Endometrium (tissue), 2 donors: ENCODE results near the gene ARHGAP8.

Source experiments
- FAIRE-seq: peaks from 2 replicates; lab custom pipeline; 2012; peaks lifted over from hg19 to GRCh38; lab: Jason Lieb, UNC
- donor health status: control.
- donor health status: control.

ARHGAP8 gene

DNA sequence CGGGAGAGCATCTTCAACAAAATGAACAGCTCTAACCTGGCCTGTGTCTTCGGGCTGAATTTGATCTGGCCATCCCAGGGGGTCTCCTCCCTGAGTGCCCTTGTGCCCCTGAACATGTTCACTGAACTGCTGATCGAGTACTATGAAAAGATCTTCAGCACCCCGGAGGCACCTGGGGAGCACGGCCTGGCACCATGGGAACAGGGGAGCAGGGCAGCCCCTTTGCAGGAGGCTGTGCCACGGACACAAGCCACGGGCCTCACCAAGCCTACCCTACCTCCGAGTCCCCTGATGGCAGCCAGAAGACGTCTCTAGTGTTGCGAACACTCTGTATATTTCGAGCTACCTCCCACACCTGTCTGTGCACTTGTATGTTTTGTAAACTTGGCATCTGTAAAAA, 109.9 kb downstream of the ARHGAP8 start:
- FAIRE-seq: no peak

GRCh38 chr22:44862981-44863860, 110.8 kb downstream of the ARHGAP8 start:
- FAIRE-seq: no peak

DNA sequence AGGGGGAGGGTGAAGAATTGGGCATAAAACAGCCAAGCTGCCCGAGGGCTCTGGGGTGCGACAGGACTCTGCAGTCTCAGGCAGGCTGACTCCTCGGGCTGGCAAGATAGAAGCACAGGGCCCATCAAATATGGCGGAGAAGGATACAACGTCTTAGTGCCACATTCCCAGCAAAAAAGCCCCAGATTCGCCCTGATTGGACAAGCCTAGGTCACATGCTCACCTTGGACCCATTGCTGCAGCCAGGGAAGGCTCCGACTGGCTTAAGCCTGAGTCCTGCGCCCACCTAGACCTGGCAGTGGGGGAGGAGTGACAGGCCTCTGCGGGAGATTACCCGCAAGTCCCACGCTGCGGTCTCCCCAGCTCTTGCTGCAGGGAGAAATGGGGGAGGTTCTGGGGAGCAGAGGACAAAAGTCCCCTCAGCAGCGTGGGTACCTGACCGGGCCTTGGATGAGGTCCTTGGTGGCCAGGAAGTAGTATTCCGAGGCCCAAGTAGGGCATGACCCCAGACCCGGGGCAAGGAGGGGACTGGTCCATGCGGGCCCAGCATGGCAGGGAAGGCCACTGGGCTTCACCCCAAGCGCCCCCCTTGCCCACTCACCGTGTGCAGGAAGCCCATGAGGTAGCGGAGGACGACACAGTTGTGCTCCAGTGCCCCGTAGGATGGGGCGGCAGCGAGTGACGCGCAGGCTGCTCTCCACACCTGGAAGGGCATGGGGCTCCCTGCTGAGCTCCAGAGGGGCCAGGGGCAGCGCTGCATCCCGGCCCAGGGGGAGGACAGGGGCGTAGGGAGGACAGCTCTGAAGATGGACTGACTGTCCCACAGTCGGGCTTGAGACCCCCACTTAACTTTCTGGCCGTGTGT, 113.0 kb downstream of the ARHGAP8 start:
- no peak for FAIRE-seq

GRCh38 chr22:44869196-44869595, 116.8 kb downstream of the ARHGAP8 start:
- FAIRE-seq: no peak

- no peak for FAIRE-seq
Measured at GRCh38 chr22:44870021-44870420, 117.6 kb downstream of the ARHGAP8 start.

GRCh38 chr22:44871782-44872181, 119.4 kb downstream of the ARHGAP8 start:
- FAIRE-seq: no peak

DNA sequence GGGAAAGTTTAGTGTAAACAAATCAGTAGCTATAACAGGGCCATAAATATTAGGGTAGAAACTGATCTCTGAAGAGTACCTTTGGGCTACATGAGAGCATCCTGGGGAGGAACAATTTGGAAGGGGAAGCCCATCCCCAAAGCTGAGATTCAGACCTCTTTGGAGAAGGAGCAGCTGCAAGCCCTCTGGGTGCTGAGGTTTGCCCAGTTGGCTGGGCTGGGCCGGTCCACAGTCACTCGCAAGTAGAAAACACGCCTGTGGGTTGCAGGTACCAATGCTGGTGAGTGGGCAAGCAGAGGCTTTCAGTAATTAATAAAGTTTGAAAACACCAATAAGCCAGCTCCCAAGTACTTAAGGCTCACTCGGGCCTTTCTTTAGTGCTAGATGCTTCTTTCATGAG, 124.5 kb downstream of the ARHGAP8 start:
- no peak for FAIRE-seq

DNA sequence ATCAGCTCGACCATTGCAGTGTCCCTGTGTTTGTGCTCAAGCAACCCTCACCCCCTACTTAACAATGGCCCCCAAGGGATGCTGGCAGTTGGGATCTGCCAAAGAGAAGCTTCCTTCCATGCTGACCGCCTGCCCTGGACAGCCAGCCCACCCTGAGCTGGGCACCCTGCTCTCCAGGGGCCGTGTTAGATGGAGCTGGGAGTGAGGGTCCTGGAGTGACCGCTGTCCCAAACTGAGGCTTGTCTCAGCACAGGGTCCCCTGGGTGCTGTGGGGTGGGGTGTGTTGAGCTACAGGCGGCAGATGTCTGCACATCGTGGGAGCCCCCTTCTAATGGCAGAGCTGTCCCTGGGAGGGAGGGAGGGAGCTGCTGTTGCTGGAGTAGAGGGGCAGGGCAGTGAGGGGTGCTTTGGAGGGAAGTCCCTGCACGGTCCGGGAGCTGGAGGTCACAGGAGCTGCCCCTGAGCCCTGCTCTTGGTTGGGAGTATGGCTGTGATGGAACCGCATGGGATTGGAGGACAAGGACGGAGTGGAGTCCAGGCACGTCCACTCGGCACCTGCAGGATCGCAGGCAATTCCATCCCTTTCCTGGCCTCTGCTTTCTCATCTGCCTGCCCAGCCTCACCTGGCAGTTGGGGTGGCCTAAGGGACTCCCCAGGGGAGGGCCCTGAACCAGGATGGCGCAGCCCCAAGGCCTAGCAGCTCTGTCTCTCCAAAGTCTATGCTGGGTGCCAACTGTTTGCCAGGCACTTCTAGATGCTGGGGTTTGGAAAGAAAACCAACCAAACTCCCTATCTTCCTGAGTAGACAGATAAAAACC, 126.3 kb downstream of the ARHGAP8 start:
- FAIRE-seq: no peak

GRCh38 chr22:44879301-44879680, 126.9 kb downstream of the ARHGAP8 start:
- no peak for FAIRE-seq

DNA sequence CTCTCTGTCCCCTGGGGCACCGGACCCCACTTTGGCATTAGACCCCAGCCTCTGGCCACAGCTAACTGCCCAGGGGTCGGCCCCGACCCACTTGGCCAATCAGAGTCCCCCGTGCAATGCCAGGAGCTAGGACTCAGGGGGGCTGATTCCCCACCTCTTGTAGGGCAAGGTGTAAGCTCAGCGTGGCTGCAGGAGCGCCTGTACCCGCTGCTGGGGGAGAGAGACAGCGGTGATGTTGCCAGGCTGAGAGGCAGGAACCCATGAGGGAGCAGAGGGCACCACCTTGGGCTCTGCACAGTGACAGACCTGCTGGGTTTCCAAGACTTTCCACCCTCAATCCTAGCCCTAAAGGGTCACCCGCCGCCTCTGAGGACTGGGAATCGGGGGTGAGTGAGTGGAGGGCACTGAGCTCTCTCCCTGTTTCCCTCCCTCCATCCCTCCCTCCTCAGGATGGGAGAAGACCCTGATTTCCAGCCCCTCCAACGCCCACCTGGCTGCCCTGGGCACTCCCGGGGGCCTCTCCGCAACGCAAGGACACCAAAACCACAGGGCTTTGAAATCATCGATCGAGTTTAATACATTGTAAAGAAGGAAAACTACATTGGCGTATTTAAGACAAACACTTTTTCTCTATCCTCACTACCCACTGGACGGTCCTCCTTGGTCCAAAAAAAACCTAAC, 128.4 kb downstream of the ARHGAP8 start:
- FAIRE-seq: no peak

- FAIRE-seq: no peak
Measured at GRCh38 chr22:44881624-44882023, 129.2 kb downstream of the ARHGAP8 start.

DNA sequence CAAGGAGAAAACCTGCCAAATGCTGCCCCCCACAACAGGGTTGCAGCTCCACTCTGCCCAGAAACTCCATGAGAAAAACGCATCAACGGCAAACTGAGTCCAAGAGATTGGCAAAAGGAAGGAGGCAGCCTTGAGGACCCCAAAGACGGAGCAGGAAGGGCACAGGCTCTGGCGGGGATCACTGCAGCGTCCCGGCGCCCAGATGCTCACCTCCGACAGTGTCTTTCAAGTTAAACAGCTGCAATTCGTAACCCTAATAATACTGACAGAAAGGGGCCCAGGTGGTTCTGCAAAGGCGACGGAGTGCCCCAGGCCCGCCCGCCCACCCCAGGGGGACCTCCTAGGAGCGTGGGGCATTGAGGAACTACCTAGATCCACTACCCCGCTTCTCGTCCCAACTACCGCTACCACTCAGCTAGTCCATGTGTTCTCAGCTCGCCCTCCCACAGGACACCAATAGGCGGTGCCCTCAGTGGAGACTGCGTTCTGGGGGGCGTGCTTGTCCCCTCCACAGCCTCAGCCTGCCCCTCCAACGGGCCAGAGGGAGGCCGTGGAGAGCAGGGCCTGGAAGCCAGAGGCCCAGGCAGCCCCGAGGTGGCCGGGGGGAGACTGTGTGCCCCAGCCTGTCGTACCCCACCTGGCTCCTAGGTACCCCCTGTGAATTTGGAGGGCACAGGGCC, 130.0 kb downstream of the ARHGAP8 start:
- FAIRE-seq: no peak

DNA sequence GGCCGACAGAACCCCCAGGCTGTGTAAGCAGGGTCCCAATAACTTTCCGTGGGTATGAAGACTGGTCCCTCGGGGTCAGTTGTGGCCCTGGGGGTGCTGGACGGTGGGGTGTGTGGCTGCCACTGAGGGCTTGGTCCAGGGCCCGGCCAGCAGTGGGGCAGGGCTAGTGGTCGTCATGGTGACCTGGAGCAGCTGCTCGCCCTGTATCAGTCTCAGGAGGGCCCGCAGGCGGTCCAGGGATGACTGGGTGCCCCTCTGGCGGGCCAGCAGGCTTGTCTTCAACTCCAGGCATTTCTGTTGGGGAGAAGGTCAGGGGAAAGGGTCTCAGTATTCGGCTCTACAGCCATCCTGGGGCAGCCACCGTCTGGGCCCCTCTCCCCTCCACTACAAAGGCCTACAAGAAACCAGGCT, 130.6 kb downstream of the ARHGAP8 start:
- FAIRE-seq: no peak

DNA sequence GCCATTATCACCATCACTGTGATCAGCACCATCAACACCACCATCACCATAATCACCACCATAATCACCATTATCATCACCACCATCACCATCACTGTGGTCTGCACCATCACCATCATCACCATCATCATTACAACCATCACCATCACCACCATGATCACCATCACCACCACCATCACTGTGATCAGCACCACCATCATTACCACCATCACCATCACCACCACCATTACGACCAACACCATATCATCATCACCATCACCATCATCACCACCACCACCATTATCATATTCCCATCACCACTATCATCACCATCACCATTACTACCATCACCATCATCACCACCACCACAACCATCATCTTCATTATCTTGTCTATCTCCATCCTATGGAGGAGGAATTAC, 132.2 kb downstream of the ARHGAP8 start:
- FAIRE-seq: no peak

DNA sequence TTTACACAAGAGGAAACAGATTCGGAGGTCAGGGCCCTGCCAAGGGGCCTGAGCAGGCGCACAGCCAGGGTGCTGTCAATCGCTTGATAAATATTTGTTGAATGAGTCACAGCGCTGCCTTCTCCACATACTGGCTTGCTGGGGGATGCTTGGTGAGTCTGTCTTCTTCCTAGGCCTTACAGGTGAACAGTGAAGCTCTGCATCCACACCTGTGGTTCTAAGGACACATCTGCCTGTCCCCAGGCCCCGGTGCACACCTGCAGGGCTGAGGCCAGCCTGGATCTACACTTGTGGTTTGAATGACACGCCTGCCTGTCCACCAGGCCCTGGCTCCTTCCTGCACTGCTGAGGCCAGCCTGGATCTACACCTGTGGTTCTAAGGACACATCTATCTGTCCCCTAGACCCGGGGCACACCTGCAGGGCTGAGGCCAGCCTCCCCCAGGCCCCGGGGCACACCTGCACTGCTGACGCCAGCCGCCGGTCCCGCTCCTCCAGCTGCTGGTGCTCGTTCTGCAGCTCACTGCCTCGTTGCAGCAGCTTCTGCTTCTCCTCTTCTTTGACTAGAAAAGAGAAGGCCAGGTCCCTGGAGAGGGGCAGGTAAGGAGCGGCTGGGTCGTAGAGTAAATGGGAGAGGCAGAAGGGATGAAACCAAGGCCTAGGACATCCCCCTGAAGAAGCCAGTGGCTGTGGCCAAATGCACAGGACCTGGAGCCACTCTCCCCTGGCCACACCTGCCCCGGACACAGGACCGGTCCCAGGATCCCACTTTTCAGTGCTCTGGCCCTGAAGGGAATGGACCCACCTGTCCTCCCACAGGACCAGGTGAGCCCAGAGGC, 132.8 kb downstream of the ARHGAP8 start:
- no peak for FAIRE-seq

DNA sequence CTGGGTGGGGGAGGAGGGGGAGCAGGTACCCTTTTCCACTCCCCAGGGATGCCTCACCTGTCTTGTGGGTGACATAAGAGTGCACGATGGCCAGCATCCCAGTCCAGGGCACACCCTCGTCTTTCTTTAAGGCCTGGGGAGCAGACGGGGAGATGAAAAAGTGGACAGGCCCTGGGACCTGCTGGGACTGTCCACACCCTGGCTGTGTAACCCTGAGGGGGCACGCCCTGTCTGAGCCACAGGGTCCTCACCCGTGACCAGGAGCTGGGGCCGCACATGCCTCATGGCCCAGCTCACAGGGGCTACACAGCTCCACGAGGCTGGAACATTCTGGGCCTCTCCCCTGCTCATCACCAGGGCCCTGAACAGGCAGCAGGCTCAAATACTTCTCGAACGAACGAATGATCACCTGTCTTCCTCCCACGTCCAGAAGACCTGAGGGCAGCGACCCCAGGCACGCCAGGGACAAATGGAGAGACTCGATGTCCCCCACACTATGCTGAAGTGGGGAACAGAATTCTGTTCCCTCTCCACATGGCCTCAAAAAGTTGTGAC, 133.5 kb downstream of the ARHGAP8 start:
- no peak for FAIRE-seq

DNA sequence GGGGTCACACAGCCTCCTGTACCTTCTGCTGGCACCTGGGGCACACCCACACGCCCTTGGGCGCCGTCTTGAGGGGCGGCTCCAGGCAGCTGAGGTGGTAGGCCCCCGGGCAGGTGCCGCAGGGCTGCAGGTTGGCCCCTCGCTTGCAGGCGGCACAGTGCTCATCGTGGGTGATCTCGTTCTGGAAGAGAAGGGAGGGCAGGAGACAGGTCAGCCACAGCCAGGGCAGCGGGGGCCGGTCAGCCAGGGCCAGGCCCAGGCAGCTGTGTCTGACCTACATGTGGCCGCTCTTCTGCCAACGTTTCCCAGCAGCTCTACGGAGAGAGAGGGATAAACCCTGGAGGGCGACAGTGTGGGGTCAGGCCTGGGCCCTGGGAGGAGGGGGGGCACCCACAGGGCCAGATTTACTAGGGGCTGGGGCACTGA, 135.6 kb downstream of the ARHGAP8 start:
- no peak for FAIRE-seq

GRCh38 chr22:44888491-44889254, 136.3 kb downstream of the ARHGAP8 start:
- no peak for FAIRE-seq

- FAIRE-seq: no peak
Measured at GRCh38 chr22:44889255-44889878, 137.0 kb downstream of the ARHGAP8 start.
